GM18867 (cell line): Measurements from ENCODE around the gene PTGR3.

Source experiments
- ATAC-seq: cut with Tn5 transposase; IDR thresholded peaks from one replicate; pipeline ENCODE4 v1.9.1; 2021; ENCODE audit warnings: mild to moderate bottlenecking, moderate library complexity; ENCODE audit not compliant: unreplicated experiment

PTGR3 gene

GRCh38 chr18:75209129-75209950 lies at the start of gene PTGR3:
Gene PTGR3, minus strand, starts transcription at chr18:75209139. Its CDS starts 81 bp downstream, at chr18:75209058.
- ATAC-seq: peak; percentile 49

GRCh38 chr18:75257605-75258004 lies 48.7 kb upstream of the PTGR3 start:
- no peak for ATAC-seq

- no peak for ATAC-seq
Measured at GRCh38 chr18:75256376-75256775, 47.4 kb upstream of the PTGR3 start.

GRCh38 chr18:75255094-75255493 lies 46.2 kb upstream of the PTGR3 start:
- ATAC-seq: no peak

GRCh38 chr18:75253784-75254183 lies 44.8 kb upstream of the PTGR3 start:
- ATAC-seq: no peak

- ATAC-seq: no peak
Measured at GRCh38 chr18:75253043-75253442, 44.1 kb upstream of the PTGR3 start.

GRCh38 chr18:75252136-75252535 lies 43.2 kb upstream of the PTGR3 start:
- no peak for ATAC-seq

- ATAC-seq: no peak
Measured at GRCh38 chr18:75251466-75251865, 42.5 kb upstream of the PTGR3 start.

- ATAC-seq: no peak
Measured at GRCh38 chr18:75250471-75250821, 41.5 kb upstream of the PTGR3 start.

GRCh38 chr18:75249672-75250470 lies 40.9 kb upstream of the PTGR3 start:
- ATAC-seq: no peak

GRCh38 chr18:75249175-75249518 lies 40.2 kb upstream of the PTGR3 start:
- ATAC-seq: no peak

GRCh38 chr18:75248426-75249174 lies 39.7 kb upstream of the PTGR3 start:
- no peak for ATAC-seq

GRCh38 chr18:75247611-75248421 lies 38.9 kb upstream of the PTGR3 start:
- ATAC-seq: peak; percentile 44

GRCh38 chr18:75246721-75247610 lies 38.0 kb upstream of the PTGR3 start:
- no peak for ATAC-seq

- no peak for ATAC-seq
Measured at GRCh38 chr18:75244351-75245313, 35.7 kb upstream of the PTGR3 start.

- ATAC-seq: no peak
Measured at GRCh38 chr18:75241705-75242104, 32.8 kb upstream of the PTGR3 start.

- no peak for ATAC-seq
Measured at GRCh38 chr18:75240433-75240832, 31.5 kb upstream of the PTGR3 start.

GRCh38 chr18:75238786-75239185 lies 29.8 kb upstream of the PTGR3 start:
- ATAC-seq: no peak

GRCh38 chr18:75238100-75238499 lies 29.2 kb upstream of the PTGR3 start:
- ATAC-seq: no peak
